ENCODE data around the gene COMMD2.

Gene COMMD2

DNA sequence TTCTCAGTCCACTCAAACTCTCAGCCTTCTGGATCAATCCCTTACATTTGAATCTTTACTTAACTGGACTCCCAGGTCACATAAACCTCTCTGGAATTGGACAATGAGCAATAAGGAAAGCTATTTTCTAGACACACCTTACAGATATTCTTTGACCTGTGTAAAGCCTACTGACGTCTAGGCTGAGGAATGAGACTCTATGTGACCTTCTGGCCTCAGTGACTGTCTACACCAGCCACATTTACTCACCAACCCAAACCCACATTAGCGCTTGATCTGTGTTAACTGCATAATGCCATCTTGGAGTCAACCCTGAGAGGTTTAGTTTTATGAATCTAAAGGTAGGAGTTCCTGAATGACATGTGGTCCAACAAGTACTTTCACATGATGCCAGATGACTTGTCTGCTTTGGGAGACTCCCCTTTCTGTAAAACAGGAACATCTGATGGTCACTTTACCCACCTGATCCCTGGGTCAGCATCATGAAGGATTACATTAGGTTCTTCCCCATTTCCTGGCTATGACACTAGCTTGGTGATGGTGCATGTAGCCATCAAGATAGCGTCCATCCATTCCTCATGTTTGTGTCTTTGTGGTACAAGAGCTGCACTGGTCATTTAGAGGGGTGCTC lies 11.4 kb upstream of the COMMD2 start:
- no peak for DNase-seq (ENCODE audit: low spot score)

DNA sequence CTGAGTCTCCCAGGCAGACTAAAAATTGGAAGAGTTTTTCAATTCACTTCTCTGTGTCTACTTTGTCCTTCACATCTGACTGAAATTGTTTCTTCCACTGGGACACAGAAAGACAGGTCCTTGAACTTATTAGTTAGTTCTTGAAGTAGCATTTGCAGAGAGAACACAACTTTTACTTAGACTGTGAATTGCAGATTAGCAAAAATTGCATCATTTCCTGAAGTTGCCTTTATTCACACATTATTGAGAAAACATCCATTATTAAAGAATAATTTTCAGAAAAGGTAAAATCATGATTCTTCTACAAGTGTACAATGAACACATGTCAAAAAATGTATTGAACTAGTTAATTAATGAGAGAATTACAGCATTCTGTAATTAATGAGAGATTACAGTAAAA lies 1.4 kb upstream of the COMMD2 start:
- DNase-seq (ENCODE audit: low spot score): no peak

DNA sequence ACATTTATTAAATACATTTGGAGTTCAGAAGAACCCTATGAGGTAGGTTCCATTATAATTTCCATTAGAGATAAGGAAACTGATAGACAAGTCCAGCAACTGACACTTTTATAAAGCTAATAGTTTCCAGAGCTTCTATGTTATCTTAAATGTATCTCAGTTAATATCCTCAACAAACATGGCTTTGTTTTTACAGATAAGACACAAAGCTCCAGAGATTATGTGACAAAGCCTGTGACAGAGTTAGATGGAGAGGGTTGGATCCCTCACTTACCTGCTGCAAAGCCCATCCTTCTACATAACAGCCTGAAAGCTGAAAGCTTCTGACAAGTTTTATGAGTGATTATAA lies 473 bp upstream of the COMMD2 start:
- DNase-seq (ENCODE audit: low spot score): no peak

DNA sequence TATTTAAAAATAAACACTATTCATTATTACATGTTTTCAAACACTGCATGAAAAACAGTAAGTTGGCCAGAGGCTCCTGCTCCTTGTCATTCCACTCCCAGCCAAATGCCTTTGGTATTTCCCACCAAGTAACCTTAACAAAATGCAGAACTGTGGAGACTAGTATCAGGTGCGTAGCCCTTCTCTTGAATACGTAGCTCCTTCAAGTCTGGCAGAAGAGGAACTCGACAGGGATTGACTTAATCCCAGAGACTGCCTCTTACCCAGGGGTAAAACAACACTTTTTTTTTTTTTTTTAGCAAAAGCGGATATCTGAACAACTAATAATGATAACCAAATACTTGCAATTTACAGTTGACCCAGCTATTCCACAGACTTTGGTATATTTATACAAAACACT lies 738 bp downstream of the COMMD2 start:
- DNase-seq (ENCODE audit: low spot score): no peak

DNA sequence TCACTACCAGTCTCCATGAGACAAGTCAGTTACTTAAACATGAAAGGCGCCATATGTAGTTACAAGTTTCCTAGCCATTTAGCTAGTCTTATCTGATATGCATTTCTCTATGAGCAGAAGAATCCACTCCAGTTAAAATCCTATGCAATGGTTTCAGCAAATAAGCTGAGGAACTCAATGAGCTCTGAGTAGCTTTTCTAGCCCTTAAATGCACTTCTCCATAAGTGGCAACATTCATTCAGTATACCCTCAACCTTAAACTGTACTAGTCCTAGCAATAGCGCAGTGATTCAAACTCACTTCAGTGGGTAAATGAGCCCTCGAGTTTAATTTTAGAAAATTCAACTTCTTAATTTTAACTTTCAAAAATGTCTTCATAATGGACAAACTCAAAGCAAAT lies 7.7 kb downstream of the COMMD2 start:
- no peak for DNase-seq (ENCODE audit: low spot score)

DNA sequence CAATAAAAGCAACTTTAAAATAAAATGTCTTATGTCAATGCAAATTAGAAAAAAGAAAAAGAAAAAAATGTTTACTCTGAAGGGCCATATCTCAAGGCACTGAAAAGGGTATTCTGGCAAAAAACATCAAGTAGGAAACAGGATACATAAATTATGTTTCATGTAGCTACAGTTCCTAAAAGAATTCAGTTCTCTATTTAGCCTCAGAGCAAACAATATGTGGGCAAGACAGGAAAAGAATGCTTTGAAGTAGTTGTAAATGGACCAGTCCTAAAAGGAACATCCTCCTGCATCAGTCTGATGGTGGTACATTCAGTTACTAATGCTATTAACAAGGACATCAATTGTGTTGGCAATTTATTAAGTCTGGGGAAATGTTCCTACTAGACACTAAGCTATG lies 8.1 kb downstream of the COMMD2 start:
- DNase-seq (ENCODE audit: low spot score): no peak

DNA sequence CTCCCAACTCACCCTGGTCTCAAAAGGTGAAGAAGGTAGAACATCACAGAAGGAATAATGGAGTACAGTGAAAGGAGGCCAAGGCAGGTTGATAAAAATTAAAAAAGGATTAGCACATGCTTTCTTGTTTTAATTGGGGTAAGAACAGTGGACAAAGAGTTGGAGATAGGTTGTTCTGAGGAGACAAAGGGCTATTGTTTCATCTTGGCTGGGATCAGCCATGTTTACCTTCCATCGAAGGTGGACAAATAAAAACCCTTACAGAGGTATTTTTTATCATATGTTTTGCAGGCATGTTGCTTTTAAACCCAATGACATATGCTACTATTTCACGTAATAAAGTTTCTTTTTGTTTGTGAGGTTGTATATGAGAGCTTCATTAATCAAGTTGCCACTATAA lies 12.9 kb downstream of the COMMD2 start:
- DNase-seq (ENCODE audit: low spot score): no peak

DNA sequence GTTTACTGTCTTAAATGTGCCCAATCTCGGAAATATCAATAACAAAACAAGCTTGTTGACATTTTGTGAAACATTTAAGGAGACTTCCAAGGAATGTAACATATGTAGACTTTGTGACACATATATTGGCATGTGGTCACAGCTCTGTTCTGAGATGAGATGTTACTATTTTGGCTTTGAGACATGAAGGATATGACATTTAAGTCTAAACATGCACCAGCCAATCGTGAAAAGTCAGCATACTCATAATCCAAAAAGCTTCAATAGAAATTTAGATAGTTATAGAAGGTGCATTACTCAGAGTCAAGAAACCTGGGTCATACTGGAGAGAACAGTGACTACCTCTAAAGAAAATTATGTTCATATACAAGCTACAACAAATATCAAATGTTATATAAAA lies 13.4 kb downstream of the COMMD2 start:
- no peak for DNase-seq (ENCODE audit: low spot score)

DNA sequence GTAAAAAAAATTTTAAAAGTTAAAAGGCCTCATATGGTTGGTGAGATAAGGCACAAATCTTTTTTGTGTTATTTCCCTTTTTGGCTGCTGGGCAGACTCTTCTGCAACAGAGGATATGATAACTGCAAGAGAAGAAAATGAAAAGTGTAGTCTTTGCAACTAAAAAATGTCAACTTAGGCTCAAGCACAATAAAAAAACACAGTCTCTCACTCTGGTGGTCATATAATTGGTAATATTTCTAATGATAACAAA lies 15.4 kb downstream of the COMMD2 start:
- DNase-seq (ENCODE audit: low spot score): no peak

DNA sequence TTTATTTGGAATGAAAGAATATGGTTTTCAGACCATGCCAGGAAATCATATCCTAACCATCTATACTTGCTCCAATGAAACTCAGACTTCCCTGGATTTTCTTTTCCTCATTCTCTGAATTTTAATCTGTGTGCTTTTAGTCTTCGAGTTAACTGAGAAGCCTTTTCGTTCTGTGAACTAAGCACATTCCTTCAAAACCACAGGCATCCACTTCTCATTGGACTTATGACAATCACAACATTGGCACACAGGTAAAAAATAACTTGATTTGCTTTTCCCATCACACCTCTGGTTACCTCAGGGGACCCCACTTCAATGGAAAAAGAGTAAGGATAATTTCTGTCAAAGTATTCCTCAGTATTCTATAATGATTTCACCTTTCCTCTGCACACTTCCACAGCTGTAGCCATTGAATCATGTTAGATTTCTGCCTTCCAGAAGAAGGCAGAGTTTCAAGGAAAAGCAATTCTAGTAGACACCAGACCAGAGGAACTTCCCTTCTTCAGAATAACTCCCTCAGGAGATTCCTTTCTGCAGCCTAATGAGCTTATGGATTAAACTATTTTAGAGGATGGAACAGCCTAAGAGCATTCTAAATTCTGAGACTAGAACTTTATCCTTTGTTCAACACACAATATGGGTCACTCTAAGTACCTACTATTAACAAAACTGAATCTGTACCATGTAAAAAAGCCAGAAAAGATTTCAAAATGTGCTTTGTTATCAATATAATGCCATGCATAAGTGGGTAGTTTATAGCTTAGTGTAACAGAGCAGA lies 15.9 kb downstream of the COMMD2 start:
- no peak for DNase-seq (ENCODE audit: low spot score)

DNA sequence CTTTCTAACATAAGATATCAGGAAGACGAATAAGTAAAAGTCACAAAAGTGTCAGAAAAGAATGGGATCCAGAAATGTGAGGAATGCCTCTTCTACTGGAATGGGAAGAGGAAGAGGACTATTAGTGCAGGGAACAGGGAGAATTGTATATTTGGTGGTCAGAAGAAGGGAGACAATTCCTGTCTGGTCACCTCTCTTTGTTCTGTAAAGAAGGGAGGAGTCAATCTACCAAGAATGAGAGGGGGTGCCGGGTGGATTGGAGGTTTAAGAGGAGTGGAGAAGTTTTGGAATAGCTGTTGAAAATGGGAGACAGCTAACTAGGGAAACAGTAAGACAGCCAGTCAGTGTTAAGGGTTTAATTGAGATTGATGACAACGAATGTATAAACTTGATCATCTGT lies 20.1 kb downstream of the COMMD2 start:
- DNase-seq (ENCODE audit: low spot score): no peak

DNA sequence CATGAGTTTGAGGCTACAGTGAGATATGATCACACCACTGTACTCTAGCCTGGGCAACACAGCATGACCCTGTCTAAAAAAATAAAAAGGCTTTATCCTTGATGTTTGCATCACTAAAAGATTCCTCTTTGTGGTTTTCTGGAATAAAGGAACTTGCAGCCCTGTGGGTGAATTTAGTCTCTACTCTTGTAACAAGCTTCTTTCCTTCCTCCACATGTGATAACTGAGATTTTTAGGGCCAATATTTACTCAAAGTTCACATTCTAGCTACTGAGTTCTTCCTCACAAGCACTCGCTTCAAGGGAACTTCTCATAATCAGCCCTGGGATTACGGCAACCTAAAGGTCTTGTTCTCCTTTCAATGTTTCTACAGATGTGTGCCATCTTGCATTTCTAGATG lies 24.6 kb downstream of the COMMD2 start:
- DNase-seq (ENCODE audit: low spot score): no peak

DNA sequence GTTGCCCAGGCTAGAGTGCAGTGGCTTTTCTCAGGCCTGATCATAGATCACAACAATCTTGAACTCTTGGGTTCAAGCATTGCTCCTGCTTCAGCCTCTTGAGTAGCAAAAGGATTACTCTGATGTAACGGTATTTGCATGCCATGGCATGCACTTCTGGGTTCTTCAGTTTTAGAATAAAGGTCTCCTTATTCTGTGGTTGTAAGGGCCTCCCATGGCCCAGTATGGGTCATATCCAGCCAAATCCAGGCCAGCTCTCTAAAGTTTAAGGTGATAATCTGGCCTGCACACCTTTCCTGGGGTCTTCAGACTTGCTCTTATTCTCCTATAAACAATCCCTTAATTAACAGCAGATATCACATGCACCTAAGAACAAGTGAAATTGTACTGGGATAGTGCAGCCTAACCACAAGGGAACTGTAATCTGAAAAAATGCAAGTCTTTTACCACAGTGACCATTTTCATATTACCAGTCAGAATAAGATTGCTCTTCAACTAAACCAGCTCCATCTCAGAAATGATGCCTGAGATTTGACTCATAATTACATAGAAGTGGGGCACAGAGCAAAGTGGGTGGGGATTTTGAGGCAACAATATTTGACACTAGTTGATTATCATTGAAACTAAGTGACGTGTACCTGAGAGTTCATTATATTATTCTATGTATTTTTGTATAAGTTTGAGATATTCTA lies 25.4 kb downstream of the COMMD2 start:
- DNase-seq (ENCODE audit: low spot score): no peak

DNA sequence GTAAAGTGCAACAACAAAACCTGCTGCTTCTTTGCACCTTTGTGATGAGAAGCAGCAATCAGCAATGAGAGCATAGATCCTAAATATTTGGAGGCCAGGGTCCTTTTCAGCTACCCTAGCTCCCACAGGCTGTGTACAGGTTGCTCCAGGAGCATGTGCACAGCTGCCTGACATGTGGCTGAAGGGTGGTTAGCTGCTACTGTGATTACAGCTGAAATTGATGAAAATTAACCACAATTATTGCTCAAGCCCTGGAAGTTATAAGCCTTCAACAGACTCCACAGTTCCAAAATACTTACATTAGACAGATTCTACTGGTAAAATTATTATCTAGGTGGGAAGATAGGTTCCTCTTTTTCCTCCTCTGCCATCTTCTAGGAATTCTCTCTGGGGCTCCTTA lies 28.5 kb downstream of the COMMD2 start:
- no peak for DNase-seq (ENCODE audit: low spot score)

DNA sequence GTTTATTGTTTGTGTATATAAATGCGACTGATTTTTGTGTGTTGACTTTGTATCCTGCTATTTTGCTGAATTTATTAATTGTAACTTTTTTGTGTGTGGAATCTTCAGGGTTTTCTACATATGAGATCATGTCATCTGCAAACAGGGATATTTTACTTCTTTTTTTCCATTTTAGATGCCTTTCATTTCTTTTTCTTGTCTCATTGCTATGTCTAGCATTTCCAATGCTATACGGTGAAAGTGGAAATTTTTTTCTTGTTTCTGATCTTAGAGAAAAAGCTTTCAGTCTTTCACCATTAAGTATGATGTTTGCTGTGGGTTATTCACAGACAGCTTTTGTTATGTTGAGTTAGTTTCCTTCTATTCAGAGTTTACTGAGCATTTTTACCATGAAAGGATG lies 31.4 kb downstream of the COMMD2 start:
- DNase-seq (ENCODE audit: low spot score): no peak

DNA sequence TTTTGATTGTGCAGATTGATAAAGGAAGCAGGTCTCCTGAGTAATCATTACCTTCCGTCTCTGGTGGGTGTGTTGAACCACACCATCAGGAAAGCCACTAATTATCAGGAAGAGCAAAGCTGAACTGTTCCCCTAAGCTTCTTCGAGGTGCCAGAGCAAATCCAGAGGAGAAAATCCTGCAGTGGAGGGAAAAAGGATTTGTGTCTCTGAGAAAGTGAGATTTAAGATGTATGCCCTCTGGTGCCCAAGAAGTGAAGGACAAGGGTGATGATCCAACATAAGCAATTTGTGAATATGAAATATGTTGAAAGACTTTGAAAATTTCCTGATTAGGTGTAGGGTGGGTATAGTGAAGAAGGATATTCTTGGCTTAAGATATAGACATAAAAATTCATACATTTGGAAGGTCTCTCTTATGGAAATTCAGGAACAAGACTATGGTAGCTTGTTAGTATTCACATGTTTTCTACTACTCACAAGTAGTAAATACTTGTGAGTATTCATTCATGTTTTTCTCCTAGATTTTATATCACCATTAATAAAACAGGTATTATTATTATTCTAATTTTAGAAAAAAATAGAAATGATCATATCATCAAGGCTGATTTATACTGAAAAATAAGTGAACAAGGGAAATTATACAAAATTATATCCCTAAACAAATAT lies 34.8 kb downstream of the COMMD2 start:
- no peak for DNase-seq (ENCODE audit: low spot score)

DNA sequence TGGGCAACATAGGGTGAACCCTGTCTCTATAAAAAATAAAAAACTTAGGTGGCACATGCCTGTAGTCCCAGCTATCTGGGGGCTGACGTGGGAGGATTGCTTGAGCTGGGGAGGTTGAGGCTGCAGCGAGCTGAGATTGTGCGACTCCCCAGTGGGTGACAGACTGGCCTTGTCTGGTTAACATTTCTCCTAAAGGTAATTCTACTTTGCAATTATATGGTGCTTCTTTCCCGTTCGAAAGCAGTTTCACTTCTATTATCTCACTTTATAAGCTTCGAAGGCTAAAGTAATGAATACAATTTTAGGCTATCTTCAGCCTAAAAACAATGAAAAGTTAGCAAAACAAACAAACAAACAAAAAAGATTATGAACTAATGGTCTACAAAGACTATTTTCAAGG lies 35.3 kb downstream of the COMMD2 start:
- DNase-seq (ENCODE audit: low spot score): no peak

DNA sequence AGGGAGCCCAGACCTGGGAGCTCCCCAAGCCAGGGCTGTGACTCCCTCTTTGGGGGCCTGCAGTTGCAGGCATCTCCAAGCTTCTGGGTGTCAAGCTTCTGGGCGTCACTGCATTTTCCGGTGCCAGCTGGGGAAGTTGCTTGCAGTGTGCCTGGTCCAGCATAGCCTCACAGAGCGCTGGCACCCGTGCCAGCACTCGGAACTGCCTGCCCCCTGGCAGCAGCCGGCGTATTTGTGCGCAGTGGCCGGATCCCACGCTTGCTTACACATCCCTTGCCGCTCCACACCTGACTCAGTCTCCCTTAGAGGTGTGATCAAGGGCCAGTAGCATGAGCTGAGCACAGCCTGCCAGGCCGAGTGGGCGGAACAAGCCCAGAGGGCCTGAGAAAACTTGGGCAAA lies 37.0 kb downstream of the COMMD2 start:
- no peak for DNase-seq (ENCODE audit: low spot score)

DNA sequence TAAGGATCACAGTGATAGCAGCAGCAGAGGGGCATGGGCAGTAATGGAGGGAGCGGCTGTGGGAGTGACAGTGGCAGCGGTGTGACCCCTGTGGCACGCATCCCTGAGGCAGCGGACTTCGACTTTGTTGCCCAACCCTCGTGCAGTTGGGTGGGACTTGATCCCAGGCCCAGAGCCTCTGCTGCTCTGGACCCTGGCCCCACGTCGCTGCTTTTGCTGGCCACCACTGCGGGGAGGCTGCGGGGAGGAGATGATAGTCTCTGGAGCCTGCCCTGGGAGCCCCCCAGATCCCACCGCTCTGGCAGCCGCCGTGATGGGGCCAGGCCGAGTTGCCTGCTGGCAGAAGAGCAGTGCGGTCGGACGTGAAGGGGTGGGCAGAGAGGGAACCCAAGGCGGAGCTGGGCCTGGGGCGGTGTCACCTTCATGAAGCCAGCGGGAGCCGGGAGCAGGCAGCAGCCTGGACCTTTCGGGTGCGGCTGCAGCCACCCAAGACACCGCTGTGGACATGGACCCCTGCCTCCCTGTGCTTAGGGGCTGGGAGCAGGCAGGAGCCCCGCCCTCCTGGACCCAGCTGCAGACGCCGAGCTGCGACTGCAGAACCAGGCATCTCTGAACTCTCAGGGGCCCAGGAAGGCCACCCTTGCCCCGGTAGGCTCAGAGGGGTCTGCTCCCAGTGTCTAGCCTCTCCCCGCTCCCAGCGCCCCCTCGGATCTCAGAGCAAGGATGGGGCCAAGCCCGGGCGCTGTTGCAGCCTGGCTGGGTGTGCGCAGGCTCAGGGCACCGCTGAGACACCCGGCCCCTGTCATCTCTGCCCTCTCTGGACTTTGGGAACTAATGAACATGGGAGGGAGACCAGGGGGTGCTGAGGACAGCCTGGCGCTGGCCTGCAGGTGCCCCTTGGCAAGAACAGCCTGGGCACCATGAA lies 38.3 kb downstream of the COMMD2 start:
- no peak for DNase-seq (ENCODE audit: low spot score)

DNA sequence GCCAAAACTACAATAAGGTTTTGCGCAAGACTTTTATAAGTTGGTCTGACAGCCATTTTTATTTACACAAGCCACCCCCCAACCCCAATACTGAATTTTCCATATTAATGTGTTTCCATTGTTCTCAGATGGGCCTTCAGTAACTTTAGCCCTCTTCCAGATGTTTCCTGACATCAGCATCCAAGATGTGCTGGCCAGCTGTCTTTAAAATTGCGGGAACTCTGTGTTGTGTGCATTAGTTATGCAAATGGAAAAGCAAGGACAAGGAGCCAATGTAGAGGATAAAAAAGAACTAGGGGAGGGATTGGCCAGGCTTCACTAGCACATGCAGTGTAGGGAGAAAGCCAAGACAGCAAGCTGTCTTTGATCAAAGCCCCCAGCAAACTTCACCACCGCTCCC lies 45.4 kb downstream of the COMMD2 start:
- no peak for DNase-seq (ENCODE audit: low spot score)

DNA sequence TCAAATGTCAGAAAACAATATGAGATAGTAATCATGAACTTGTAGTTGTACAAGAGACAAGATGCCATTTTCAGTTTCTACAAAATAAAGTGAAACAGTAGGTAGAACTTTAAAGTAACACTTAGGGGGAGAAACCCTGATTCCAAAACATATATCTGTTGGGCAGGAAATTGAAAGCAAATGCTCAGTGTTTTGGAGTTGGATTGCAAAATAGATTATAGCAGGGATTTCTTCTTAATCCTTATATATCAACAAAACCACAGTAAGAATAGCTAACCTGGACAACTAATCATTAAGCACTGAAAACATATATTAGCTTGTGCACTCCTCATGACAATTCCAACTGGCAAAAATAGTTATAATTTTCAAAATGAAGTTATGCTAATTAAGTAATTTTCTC lies 46.9 kb downstream of the COMMD2 start:
- DNase-seq (ENCODE audit: low spot score): no peak

DNA sequence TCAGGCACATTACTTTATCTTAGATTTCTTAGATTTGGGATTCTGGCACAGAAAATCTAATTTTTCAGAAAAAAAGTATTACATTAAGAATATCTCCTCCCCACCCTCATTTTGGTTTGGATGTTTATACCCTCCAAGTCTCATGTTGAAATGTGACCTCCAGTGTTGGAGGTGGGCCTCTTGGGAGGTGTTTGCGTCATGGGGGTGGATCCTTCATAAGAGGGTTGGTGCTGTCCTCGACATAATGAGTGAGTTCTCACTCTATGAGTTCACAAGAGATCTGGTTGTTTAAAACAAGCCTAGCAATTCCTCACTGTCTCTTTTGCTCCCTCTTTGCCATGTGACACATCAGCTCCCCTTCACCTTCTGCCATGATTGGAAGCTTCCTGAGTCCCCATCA lies 48.8 kb downstream of the COMMD2 start:
- no peak for DNase-seq (ENCODE audit: low spot score)

Measured in ecto neural progenitor cell (in vitro differentiated cells).